K562 (cell line): ENCODE measurements around the gene MAGOHB. TPM values are rescaled to one million over a fixed set of nuclear protein-coding genes. Genes with fewer than 3 reads are reported as not detected.
A peak's percentile ranks its signal among the peaks of the same experiment; 100 is the strongest.

Source experiments
- E2F3 ChIP-seq: fragments of 250-450 bp; sonication (Bioruptor Pico); IDR thresholded peaks from 2 replicates; pipeline ENCODE4 v1.4.0; 2020; ENCODE audit warnings: mild to moderate bottlenecking
- ELF1 ChIP-seq: fragments of 200-800 bp; sonication (Bioruptor generic); IDR thresholded peaks from 2 replicates; pipeline ENCODE4 v1.6.1; 2016; ENCODE audit warnings: missing genetic modification characterization, missing compliant biosample characterization
- ETV1 ChIP-seq: fragments of 450-650 bp; conservative IDR thresholded peaks from 2 replicates; pipeline ENCODE4 v1.6.1; 2016; ENCODE audit warnings: missing genetic modification characterization, control low read depth, low read depth, missing compliant biosample characterization
- FOXM1 ChIP-seq, 2 experiments: fragments of 450-650 bp in 1 of 2; sonication (generic) in 1 of 2; formaldehyde crosslinking in 1 of 2; IDR thresholded peaks; 2 replicates each; pipeline versions ENCODE4 v1.6.1 to v1.9.0; 2017 to 2022; ENCODE audit warnings: low read depth in 2 of 2, mild to moderate bottlenecking in 2 of 2, missing genetic modification reagents in 1 of 2, moderate library complexity in 1 of 2
- FOXP1 ChIP-seq: sonication (generic); formaldehyde crosslinking; IDR thresholded peaks from 2 replicates; pipeline ENCODE4 v1.8.0; 2022; ENCODE audit warnings: mild to moderate bottlenecking, missing genetic modification reagents
- GABPB1 ChIP-seq: sonication (generic); formaldehyde crosslinking; IDR thresholded peaks from 2 replicates; pipeline ENCODE4 v1.8.0; 2022; ENCODE audit warnings: mild to moderate bottlenecking, missing genetic modification reagents
- JUNB ChIP-seq: fragments of 450-650 bp; formaldehyde crosslinking; conservative IDR thresholded peaks from 2 replicates; pipeline ENCODE4 v1.4.0; 2020; ENCODE audit warnings: mild to moderate bottlenecking
- KLF6 ChIP-seq: fragments of 250-450 bp; sonication (Bioruptor Pico); IDR thresholded peaks from 2 replicates; pipeline ENCODE4 v1.4.0; 2020; ENCODE audit warnings: mild to moderate bottlenecking, moderate library complexity, borderline replicate concordance
- MCM5 ChIP-seq: fragments of 450-650 bp; IDR thresholded peaks from 2 replicates; pipeline ENCODE4 v1.6.1; 2016; ENCODE audit warnings: low read depth
- MCM7 ChIP-seq, 2 experiments: fragments of 450-650 bp; IDR thresholded peaks; 2 replicates each; pipeline ENCODE4 v1.6.1; 2016 to 2018
- NBN ChIP-seq: fragments of 450-650 bp; IDR thresholded peaks from 2 replicates; pipeline ENCODE4 v1.6.1; 2016; ENCODE audit warnings: low read depth, mild to moderate bottlenecking
- NEUROD1 ChIP-seq: fragments of 150-350 bp; IDR thresholded peaks from 2 replicates; pipeline ENCODE4 v1.6.1; 2014; ENCODE audit warnings: borderline replicate concordance, low read length, low read depth; ENCODE audit not compliant: partially characterized antibody
- NFXL1 ChIP-seq: fragments of 450-650 bp; formaldehyde crosslinking; IDR thresholded peaks from 2 replicates; pipeline ENCODE4 v1.4.0; 2021; ENCODE audit warnings: mild to moderate bottlenecking
- NFYB ChIP-seq: IDR thresholded peaks from 2 replicates; pipeline ENCODE4 v1.6.1; 2011; ENCODE audit warnings: mild to moderate bottlenecking, moderate library complexity; ENCODE audit not compliant: insufficient read length; ENCODE audit errors: extremely low read depth
- TCF7L2 ChIP-seq: fragments of 150-350 bp; IDR thresholded peaks from 2 replicates; pipeline ENCODE4 v1.6.1; 2016; ENCODE audit warnings: low read depth, mild to moderate bottlenecking, low read length, moderate library complexity
- TEAD1 ChIP-seq, 2 experiments: fragments of 450-650 bp in 1 of 2; sonication (generic) in 1 of 2; formaldehyde crosslinking; IDR thresholded peaks; 2 replicates each; pipeline versions ENCODE4 v1.4.0 to v1.8.0; 2020 to 2022; ENCODE audit warnings: mild to moderate bottlenecking in 2 of 2, missing genetic modification reagents in 1 of 2
- TFAM ChIP-seq: fragments of 250-450 bp; sonication (Bioruptor Pico); conservative IDR thresholded peaks from 2 replicates; pipeline ENCODE4 v1.5.0; 2021; ENCODE audit warnings: mild to moderate bottlenecking, moderate library complexity
- ZNF23 ChIP-seq: fragments of 250-450 bp; sonication (Bioruptor Pico); IDR thresholded peaks from 2 replicates; pipeline ENCODE4 v1.4.0; 2020; ENCODE audit warnings: mild to moderate bottlenecking
- ZNF354B ChIP-seq: fragments of 250-450 bp; sonication (Bioruptor Pico); IDR thresholded peaks from 2 replicates; pipeline ENCODE4 v1.4.0; 2020
- ZNF77 ChIP-seq: fragments of 250-450 bp; sonication (Bioruptor Pico); IDR thresholded peaks from 2 replicates; pipeline ENCODE4 v1.5.0; 2020
- polyA plus RNA-seq, 8 experiments: library from polyadenylated mRNA; depleted of rRNA in 4 of 8; stranded (reverse) in 5 of 8; unstranded in 3 of 8; fragments of >200 nt; fragmentation: Nextera tagmentation in 2 of 8; fragmentation: Illumina TruSeq in 1 of 8; extraction: Ambion mirVana in 2 of 8; extraction: Trizol in 1 of 8; gene quantifications; 2 replicates each; pipeline versions ENCODE4 v1.2.1 to v1.2.3, GENCODE V29; 2011 to 2014; ENCODE audit warnings: inconsistent platforms in 1 of 8, missing spikeins in 1 of 8
- total RNA-seq, 7 experiments: library from RNA; depleted of rRNA in 6 of 7; stranded (reverse); fragments of >200 nt in 6 of 7; fragmentation: Illumina TruSeq in 2 of 7; extraction: Trizol in 2 of 7; gene quantifications; 2 replicates each; pipeline versions ENCODE4 v1.2.1 to v1.2.3, GENCODE V29; 2011 to 2021; ENCODE audit warnings: low replicate concordance in 1 of 7
- TF ChIP-seq, protein P1 (sequence below): sonication (generic); formaldehyde crosslinking; IDR thresholded peaks from 2 replicates; pipeline ENCODE4 v1.8.1; 2023; ENCODE audit warnings: mild to moderate bottlenecking, missing genetic modification reagents, moderate library complexity
- TF ChIP-seq, protein P2 (sequence below): sonication (generic); formaldehyde crosslinking; IDR thresholded peaks from 2 replicates; pipeline ENCODE4 v1.8.1; 2022; ENCODE audit warnings: missing genetic modification reagents
- TF ChIP-seq, protein P3 (sequence below): fragments of 250-450 bp; sonication (Bioruptor Pico); IDR thresholded peaks from 2 replicates; pipeline ENCODE4 v1.4.0; 2020; ENCODE audit warnings: mild to moderate bottlenecking, moderate library complexity, borderline replicate concordance
- TF ChIP-seq, protein P4 (sequence below): fragments of 450-650 bp; formaldehyde crosslinking; IDR thresholded peaks from 2 replicates; pipeline ENCODE4 v1.4.0; 2022; ENCODE audit warnings: mild to moderate bottlenecking, moderate library complexity

Gene MAGOHB
- total and polyA plus RNA-seq, 9 of the 15 experiments (the other 6 are each of a cell fraction or from before 2014, with no cell fraction given): 34.5 to 177 (median 85.4) TPM

DNA sequence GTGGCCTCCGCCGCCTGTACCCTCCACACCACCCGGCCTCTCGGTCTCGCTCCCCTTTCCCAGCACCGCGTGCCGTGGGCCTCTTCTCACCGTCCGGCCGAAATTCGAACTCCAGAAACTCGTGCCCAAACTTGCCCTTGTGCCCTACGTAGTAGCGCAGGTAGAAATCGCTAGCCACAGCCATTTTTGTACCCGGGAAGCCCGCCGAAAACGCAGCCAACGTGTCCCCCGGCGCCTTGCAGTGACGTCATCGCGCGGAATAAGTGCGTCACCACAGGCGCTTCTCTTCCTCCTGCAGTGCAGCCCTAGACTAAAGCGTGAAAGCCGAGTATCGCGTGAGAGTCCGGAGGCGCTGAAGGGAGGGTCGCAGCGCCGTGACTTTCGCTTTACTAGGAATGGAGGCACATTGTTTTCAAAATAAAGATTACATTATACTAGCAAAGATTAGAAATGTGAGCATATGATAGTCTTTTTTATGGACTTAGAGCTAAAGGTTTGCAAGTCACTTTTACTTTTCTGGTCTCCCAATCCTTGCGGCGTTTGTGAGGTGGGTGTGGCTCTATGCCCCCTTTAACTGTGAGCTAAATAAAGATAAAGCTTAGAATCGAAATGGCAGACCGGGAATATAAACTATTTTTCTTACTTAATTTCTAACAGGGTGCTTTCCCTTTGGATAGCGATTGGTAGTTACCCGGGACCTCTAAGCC is at the start of gene MAGOHB (continued):
- no peak for TF ChIP-seq FOXP1 (CRISPR knock-in tag)
- TF ChIP-seq NFYB: no peak
- TF ChIP-seq NEUROD1: peak; percentile 57
- TF ChIP-seq, protein P1, sequence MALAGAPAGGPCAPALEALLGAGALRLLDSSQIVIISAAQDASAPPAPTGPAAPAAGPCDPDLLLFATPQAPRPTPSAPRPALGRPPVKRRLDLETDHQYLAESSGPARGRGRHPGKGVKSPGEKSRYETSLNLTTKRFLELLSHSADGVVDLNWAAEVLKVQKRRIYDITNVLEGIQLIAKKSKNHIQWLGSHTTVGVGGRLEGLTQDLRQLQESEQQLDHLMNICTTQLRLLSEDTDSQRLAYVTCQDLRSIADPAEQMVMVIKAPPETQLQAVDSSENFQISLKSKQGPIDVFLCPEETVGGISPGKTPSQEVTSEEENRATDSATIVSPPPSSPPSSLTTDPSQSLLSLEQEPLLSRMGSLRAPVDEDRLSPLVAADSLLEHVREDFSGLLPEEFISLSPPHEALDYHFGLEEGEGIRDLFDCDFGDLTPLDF: peak; percentile 73
- TF ChIP-seq ZNF77: no peak
- TF ChIP-seq, protein P2, sequence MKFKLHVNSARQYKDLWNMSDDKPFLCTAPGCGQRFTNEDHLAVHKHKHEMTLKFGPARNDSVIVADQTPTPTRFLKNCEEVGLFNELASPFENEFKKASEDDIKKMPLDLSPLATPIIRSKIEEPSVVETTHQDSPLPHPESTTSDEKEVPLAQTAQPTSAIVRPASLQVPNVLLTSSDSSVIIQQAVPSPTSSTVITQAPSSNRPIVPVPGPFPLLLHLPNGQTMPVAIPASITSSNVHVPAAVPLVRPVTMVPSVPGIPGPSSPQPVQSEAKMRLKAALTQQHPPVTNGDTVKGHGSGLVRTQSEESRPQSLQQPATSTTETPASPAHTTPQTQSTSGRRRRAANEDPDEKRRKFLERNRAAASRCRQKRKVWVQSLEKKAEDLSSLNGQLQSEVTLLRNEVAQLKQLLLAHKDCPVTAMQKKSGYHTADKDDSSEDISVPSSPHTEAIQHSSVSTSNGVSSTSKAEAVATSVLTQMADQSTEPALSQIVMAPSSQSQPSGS: peak; percentile 88
- TF ChIP-seq, protein P3, sequence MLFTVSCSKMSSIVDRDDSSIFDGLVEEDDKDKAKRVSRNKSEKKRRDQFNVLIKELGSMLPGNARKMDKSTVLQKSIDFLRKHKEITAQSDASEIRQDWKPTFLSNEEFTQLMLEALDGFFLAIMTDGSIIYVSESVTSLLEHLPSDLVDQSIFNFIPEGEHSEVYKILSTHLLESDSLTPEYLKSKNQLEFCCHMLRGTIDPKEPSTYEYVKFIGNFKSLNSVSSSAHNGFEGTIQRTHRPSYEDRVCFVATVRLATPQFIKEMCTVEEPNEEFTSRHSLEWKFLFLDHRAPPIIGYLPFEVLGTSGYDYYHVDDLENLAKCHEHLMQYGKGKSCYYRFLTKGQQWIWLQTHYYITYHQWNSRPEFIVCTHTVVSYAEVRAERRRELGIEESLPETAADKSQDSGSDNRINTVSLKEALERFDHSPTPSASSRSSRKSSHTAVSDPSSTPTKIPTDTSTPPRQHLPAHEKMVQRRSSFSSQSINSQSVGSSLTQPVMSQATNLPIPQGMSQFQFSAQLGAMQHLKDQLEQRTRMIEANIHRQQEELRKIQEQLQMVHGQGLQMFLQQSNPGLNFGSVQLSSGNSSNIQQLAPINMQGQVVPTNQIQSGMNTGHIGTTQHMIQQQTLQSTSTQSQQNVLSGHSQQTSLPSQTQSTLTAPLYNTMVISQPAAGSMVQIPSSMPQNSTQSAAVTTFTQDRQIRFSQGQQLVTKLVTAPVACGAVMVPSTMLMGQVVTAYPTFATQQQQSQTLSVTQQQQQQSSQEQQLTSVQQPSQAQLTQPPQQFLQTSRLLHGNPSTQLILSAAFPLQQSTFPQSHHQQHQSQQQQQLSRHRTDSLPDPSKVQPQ: no peak
- TF ChIP-seq E2F3 (CRISPR knock-in tag): peak; percentile 95
- TF ChIP-seq ZNF23 (CRISPR knock-in tag): no peak
- TF ChIP-seq GABPB1: peak; percentile 54; the same call in 1 of the 2 replicates
- TF ChIP-seq TEAD1 (CRISPR knock-in tag; IDR thresholded peaks at IDR 0.05): no peak
- no peak for TF ChIP-seq KLF6 (CRISPR knock-in tag)
- no peak for TF ChIP-seq TCF7L2
- no peak for TF ChIP-seq MCM5
- no peak for TF ChIP-seq TFAM (CRISPR knock-in tag)
- peak; percentile 79 for TF ChIP-seq ELF1 (tag)
- no peak for TF ChIP-seq NFXL1
- TF ChIP-seq JUNB (CRISPR knock-in tag): peak; percentile 96
- no peak for TF ChIP-seq ZNF354B (CRISPR knock-in tag)
- peak; percentile 99; the same call in 1 of the 2 replicates for TF ChIP-seq NBN
- TF ChIP-seq, protein P4, sequence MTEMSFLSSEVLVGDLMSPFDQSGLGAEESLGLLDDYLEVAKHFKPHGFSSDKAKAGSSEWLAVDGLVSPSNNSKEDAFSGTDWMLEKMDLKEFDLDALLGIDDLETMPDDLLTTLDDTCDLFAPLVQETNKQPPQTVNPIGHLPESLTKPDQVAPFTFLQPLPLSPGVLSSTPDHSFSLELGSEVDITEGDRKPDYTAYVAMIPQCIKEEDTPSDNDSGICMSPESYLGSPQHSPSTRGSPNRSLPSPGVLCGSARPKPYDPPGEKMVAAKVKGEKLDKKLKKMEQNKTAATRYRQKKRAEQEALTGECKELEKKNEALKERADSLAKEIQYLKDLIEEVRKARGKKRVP (CRISPR knock-in tag): no peak
- 0 out of 2 replicates have a peak, but pooled peaks have one; percentile 32 for TF ChIP-seq ETV1
- 0 out of 2 replicates have a peak, but pooled peaks have one; percentile 9 for TF ChIP-seq FOXM1 (IDR thresholded peaks at IDR 0.05; ENCODE audit: low read depth)
- no peak for TF ChIP-seq FOXM1 (CRISPR knock-in tag; IDR thresholded peaks at IDR 0.05; ENCODE audit: low read depth)
- no peak for TF ChIP-seq MCM7 (IDR thresholded peaks at IDR 0.05)
